Measurements from ENCODE around the gene CYP26B1.

DNA sequence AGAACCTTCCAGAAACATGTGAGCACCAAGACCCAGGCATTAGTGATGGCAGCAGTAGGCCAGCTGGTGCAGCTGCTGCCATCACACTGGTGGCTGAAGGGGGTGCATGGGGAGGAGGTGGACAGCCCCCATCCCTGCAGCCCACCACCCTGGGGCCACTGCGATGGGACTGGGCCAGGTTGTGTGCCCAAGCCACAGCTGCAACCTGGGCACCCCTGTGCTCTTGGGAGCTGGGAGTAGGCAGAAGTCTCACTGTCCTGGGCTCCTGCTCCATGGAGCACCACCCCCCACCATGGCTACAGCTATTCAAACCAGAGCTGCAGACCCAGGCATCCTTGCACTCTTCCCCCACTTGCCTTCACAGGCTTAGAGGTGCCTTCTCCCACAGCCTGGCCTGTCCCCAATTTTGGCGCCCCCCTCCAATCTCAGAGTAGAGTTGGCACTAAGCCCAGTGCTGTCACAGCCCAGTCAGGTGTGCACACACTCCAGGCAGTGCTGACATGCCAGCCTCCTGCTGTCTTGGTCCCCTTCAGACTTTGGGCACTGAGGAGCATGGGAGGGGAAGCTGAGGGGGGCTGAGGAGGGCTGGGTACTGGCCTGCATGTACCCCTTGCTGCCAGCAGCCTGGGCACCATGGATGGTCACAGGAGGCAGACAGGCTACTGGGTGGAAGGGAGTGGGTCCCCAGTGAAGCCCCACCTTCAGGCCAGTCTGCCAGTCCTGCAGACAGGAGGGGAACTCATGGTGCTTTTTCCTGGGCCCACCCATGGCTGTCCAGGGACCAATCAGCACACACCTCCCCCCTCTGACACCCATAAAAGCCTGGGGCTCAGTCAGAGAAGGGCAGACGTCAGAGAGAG lies 67.1 kb downstream of the CYP26B1 start:
- TF ChIP-seq, protein P1, sequence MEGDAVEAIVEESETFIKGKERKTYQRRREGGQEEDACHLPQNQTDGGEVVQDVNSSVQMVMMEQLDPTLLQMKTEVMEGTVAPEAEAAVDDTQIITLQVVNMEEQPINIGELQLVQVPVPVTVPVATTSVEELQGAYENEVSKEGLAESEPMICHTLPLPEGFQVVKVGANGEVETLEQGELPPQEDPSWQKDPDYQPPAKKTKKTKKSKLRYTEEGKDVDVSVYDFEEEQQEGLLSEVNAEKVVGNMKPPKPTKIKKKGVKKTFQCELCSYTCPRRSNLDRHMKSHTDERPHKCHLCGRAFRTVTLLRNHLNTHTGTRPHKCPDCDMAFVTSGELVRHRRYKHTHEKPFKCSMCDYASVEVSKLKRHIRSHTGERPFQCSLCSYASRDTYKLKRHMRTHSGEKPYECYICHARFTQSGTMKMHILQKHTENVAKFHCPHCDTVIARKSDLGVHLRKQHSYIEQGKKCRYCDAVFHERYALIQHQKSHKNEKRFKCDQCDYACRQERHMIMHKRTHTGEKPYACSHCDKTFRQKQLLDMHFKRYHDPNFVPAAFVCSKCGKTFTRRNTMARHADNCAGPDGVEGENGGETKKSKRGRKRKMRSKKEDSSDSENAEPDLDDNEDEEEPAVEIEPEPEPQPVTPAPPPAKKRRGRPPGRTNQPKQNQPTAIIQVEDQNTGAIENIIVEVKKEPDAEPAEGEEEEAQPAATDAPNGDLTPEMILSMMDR (conservative IDR thresholded peaks at IDR 0.05 in 1 of 2, IDR thresholded peaks at IDR 0.05 in 1 of 2; ENCODE audit: extremely low read depth in 1 of 2, insufficient read depth in 1 of 2, low read depth in 1 of 2, low read length in 2 of 2), result no peak
- no peak for TF ChIP-seq EZH2 (IDR thresholded peaks at IDR 0.05; ENCODE audit: borderline replicate concordance, low read length)
